GM21360 (cell line): ENCODE data around the gene RAB23.

Source experiments
- ATAC-seq: cut with Tn5 transposase; IDR thresholded peaks from one replicate; pipeline ENCODE4 v1.9.1; 2021; ENCODE audit warnings: mild to moderate bottlenecking, moderate library complexity; ENCODE audit not compliant: unreplicated experiment

RAB23 gene

GRCh38 chr6:57183336-57183735 lies 38.8 kb downstream of the RAB23 start:
- ATAC-seq = no peak

- ATAC-seq = no peak
Observed at GRCh38 chr6:57182017-57182432, 40.1 kb downstream of the RAB23 start.

- no peak for ATAC-seq
Observed at GRCh38 chr6:57180596-57180995, 41.5 kb downstream of the RAB23 start.

GRCh38 chr6:57177545-57178265 lies 44.4 kb downstream of the RAB23 start:
- ATAC-seq = no peak

- ATAC-seq = no peak
Observed at GRCh38 chr6:57174511-57174907, 47.6 kb downstream of the RAB23 start.

DNA sequence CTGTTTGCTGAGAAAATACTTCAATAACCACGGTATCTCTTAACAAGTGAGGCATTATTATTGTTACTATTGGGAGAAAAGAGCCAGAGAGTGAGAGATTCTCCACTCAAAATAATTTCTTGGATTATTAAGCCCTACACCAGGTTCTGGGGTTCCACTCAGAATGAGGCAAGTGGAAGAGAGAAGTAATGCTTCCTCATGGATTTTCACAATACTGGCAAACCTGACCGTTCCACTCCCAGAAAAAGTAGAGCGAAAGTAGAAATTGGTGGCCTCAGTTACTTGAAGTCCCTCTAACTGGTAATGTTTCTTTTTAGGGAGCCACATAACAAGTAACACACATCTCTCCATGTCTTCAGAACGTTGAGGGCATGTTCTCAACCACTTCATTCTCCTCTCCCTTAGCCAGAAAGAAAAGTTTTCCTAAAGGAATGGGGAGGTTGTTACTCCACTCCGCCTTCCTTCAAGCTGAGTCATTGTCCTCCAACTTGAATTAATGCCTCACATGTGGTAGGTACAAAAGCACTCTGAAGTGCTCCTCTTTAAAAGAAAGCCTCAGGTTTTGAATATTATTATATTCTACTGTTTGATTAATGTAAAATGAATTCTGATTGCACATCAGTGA lies 48.1 kb downstream of the RAB23 start:
- ATAC-seq = no peak

DNA sequence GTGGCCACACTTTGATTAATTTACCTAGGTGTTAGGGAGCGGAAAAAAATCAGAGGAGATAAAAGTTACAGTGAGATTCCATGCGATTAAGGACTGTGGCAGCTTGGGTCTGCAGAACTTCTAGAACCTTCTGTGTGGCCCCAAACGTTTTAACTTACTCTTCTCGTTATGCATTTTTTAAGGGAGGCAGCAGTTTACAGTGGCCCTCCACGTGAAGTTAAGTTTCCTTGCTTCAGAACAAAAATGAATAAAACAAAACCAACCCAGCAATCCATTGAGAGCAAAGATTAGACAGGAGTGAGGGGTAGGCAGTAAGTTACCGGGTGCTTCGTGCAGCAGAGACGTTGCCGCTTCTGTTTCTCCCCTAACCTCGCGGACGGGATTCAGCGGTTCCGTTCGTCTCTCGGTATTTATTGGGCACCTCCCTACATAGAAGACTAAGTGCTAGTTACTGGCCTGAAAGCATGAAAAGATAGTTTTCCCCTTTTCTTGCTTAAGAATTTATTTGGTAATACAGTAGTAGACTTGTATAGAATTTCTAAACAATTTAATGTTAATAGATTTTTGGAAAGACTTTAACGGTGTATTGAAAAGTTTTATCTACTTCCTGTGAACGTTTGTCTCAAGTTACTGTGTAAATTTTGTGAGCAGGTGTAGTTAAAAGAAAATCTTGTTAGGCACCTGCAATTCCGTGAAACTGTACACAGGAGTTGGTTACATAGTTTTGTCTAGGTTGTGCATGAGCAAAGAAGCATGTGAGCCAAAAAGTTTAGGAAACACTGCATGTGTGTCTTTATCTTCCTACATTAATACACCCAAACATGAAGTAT lies 48.8 kb downstream of the RAB23 start:
- ATAC-seq = no peak

GRCh38 chr6:57172136-57173055 lies 49.7 kb downstream of the RAB23 start, which contains the start of gene BAG2:
TSS of gene BAG2 (plus strand) at chr6:57172326. CDS start at chr6:57172698, 372 bp downstream.
- peak; percentile 87 for ATAC-seq

DNA sequence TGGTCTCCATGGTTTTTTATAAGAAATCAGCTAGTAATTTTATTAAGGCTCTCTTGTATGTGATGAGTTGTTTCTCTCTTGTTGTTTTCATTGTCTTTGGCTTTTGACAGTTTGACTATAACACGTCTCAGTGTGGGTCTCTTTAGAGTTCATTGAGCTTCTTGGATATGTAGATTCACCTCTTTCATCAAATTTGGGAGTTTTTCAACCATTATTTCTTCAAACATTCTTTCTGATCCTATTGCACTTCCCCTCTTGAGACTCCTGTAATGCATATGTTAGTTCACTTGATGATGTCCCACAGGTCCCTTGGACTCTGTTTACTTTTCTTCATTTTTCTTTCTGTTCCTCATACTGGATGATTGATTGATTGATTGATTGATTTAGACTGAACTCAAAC lies 57.0 kb downstream of the RAB23 start:
- ATAC-seq = no peak

GRCh38 chr6:57163956-57164355 lies 58.2 kb downstream of the RAB23 start:
- ATAC-seq = no peak

GRCh38 chr6:57162516-57162915 lies 59.6 kb downstream of the RAB23 start:
- no peak for ATAC-seq

DNA sequence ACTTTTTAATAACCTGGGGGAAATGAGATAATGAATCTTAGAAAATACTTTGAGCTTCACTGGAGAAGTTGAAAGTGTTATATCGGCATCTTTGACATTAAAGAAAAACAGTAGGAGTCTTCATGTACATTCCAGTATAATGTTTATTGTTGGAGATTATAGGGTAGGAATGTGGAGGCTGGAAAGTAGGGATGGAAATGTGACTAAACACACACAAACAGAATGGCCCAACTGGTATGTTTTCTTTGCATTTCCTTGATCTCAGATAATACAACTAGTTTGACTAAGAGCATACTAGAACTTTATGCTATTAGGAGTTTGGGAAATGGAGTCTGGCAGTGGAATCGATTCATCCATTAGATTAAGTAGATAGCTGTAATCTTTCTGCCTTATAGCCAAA lies 60.1 kb downstream of the RAB23 start:
- no peak for ATAC-seq

DNA sequence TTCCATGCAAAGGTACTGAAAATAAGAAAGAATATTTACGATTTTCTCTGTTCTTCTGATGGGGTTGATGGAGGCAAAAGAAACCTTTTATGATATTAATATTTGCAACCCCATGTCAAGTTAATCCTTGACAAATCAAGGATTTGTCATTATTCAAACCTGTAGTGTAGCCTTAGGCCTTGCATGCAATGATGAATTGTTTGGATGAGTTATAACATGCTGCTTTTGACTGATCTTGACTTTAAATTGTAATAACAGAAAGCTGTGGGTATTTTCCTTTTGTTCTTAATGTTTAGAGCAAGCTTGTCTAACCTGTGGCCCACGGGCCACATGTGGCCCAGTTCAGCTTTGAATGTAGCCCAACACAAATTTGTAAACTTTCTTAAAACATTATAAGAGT lies 63.0 kb downstream of the RAB23 start:
- ATAC-seq = no peak

DNA sequence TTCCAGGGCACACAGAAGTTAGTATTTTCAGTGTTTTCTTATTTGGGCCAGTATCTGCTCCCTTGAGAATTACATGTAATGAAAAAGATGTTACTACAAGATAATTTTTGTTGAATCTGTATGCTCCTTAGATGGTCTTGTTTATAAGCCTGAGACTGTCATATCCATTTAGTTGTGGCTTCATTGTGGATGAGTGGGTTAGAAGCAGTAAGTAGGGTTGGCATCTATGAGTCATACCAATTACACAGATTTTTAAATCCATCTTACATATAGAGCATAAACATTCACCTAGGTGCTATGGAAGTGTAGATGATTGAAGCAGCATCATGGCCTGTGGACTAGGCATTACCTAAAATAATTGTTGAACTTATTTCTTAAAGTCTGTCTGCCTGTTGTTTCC lies 63.4 kb downstream of the RAB23 start:
- ATAC-seq = no peak

- ATAC-seq = no peak
Observed at GRCh38 chr6:57147955-57148858, 73.9 kb downstream of the RAB23 start.

GRCh38 chr6:57147401-57147800 lies 74.7 kb downstream of the RAB23 start:
- ATAC-seq = no peak

DNA sequence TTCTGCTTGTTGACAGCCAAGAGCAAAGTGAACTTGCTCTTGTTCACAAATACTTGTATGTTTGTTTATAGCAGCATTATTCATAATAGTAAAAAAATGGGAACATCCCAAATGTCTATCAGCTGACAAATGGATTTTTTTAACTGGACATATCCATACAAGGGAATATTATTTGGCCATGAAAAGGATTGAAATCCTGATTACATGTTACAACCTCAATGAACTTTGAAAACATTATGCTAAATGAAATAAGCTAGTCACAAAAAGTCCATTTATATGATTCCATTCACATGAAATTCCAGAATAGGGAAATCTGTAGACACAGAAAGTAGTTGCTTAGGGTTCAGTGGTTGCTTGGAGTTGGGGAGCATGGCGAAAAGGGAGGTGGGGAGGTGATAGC lies 78.4 kb downstream of the RAB23 start:
- no peak for ATAC-seq

GRCh38 chr6:57142178-57142525 lies 80.0 kb downstream of the RAB23 start:
- no peak for ATAC-seq

GRCh38 chr6:57141451-57142177 lies 80.5 kb downstream of the RAB23 start:
- no peak for ATAC-seq
